H1 (cell line): ENCODE results near the gene ENKUR. TPM values are rescaled to one million over a fixed set of nuclear protein-coding genes. Genes with fewer than 3 reads are reported as not detected.

Source experiments
- ASH2L ChIP-seq: fragments of 200-600, 300-600 bp; sonication (generic); IDR thresholded peaks from one replicate; pipeline ENCODE4 v1.7.1; 2017; ENCODE audit warnings: low read length
- ATF3 ChIP-seq: IDR thresholded peaks from 2 replicates; pipeline ENCODE4 v1.6.1; 2011; ENCODE audit warnings: low read depth, mild to moderate bottlenecking, low read length; ENCODE audit not compliant: insufficient read depth
- CBX8 ChIP-seq: fragments of 300-800, 300-1000 bp; sonication (generic); IDR thresholded peaks from 2 replicates; pipeline ENCODE4 v1.7.1; 2016; ENCODE audit warnings: low read depth, low read length, borderline replicate concordance
- CHD2 ChIP-seq: IDR thresholded peaks from 2 replicates; pipeline ENCODE4 v1.6.1; 2012; ENCODE audit warnings: low read length, improper control_type of control experiment
- CHD7 ChIP-seq: fragments of 300-600 bp; sonication (generic); IDR thresholded peaks from 2 replicates; pipeline ENCODE4 v1.7.1; 2012; ENCODE audit warnings: low read length, moderate library complexity, mild to moderate bottlenecking, inconsistent platforms; ENCODE audit not compliant: insufficient replicate concordance
- GABPA ChIP-seq: IDR thresholded peaks from 2 replicates; pipeline ENCODE4 v1.6.1; 2011; ENCODE audit warnings: mild to moderate bottlenecking, low read length, moderate library complexity, borderline replicate concordance; ENCODE audit not compliant: insufficient read depth
- KDM5A ChIP-seq: fragments of 200-600 bp; IDR thresholded peaks from 2 replicates; pipeline ENCODE4 v1.7.1; 2012; ENCODE audit warnings: mild to moderate bottlenecking, low read length, inconsistent platforms, mixed read lengths
- POLR2AphosphoS5 ChIP-seq: IDR thresholded peaks from 2 replicates; pipeline ENCODE4 v1.6.1; 2011; ENCODE audit warnings: low read depth, low read length
- SIX5 ChIP-seq: IDR thresholded peaks from 2 replicates; pipeline ENCODE4 v1.6.1; 2011; ENCODE audit warnings: mild to moderate bottlenecking, low read depth, low read length
- SP1 ChIP-seq: IDR thresholded peaks from 2 replicates; pipeline ENCODE4 v1.6.1; 2011; ENCODE audit warnings: low read depth, low read length
- polyA plus RNA-seq, 7 experiments: library from polyadenylated mRNA; depleted of rRNA in 3 of 7; stranded (reverse) in 5 of 7; unstranded in 2 of 7; fragments of >200 nt in 5 of 7; fragments of 200-250 nt in 2 of 7; gene quantifications; 1 replicate in 5 of 7; 2 replicates in 1 of 7; 4 replicates in 1 of 7; pipeline versions ENCODE4 v1.2.1 to v1.2.3, GENCODE V29; 2011 to 2013; ENCODE audit warnings: missing spikeins in 2 of 7, mixed read lengths in 2 of 7
- total RNA-seq: library from RNA; stranded (reverse); fragmentation: NEBNext Ultra II Directional; extraction: Animal tissue kit (Norgen Biotek cat#: 25700); gene quantifications from 2 replicates; pipeline ENCODE4 v1.2.1, GENCODE V29; 2021

ENKUR gene
- total and polyA plus RNA-seq, 2 of the 8 experiments (the other 6 are each of a cell fraction or from before 2014, with no cell fraction given) = not detected

- TF ChIP-seq CHD7 (no peak), GABPA (no peak), CBX8 (no peak), POLR2AphosphoS5 (peak; percentile 98), SP1 (peak; percentile 28; the same call in 1 of the 2 replicates), ATF3 (peak; percentile 72; the same call in 1 of the 2 replicates), ASH2L (peak; percentile 79), SIX5 (no peak), CHD2 (0 out of 2 replicates have a peak, but pooled peaks have one; percentile 17), KDM5A (no peak)
These were observed 607 bp upstream of the ENKUR start, which contains the start of gene THNSL1 (continued) for GRCh38 chr10:25016376-25017153.
